ENCODE results near the gene ABL1. TPM values are rescaled to one million over a fixed set of nuclear protein-coding genes. Genes with fewer than 3 reads are reported as not detected.

ABL1 gene
- total and polyA plus RNA-seq, 10 donors: 9.7 to 76.7 (median 42.2) TPM

- WGBS, 5 donors: 70 to 80% (median 74%) methylated on average over 11 to 17 of the region's 17 CpGs
- DNase-seq: no peak
- H3K27me3 ChIP-seq (replicated peaks in 1 of 7): peaks cover 0 to 73% (median 25%) of the 10 kb centered on the region in 7 donors
- no peaks in the 10 kb centered on the region for H3K9me3 ChIP-seq
- intact Hi-C loops (cut with DNase I; ENCODE audit: low total_unique reads): no loop called here
- no peaks in the 10 kb centered on the region for H3K4me1 ChIP-seq
- no peak overlapping the region for H3K27ac ChIP-seq
- TF ChIP-seq POLR2A (IDR thresholded peaks at IDR 0.05) (no peak), CTCF (IDR thresholded peaks at IDR 0.05 in 8 of 11, conservative IDR thresholded peaks at IDR 0.05 in 3 of 11) (no peak), POLR2AphosphoS5 (IDR thresholded peaks at IDR 0.05) (no peak)
- no peaks in the 10 kb centered on the region for H3K36me3 ChIP-seq
- no peak overlapping the region for H3K4me3 ChIP-seq
Observed at GRCh38 chr9:130900701-130901497, 65.8 kb downstream of the ABL1 start.

- no peak overlapping the region for H3K4me3 ChIP-seq
- no peak overlapping the region for H3K27ac ChIP-seq
- no peaks in the 10 kb centered on the region for H3K36me3 ChIP-seq
- intact Hi-C loops (cut with DNase I; ENCODE audit: low total_unique reads): no loop called here
- TF ChIP-seq POLR2A (IDR thresholded peaks at IDR 0.05): no peak
- TF ChIP-seq POLR2AphosphoS5 (IDR thresholded peaks at IDR 0.05): no peak
- no peak for TF ChIP-seq CTCF (IDR thresholded peaks at IDR 0.05 in 8 of 11, conservative IDR thresholded peaks at IDR 0.05 in 3 of 11)
- no peaks in the 10 kb centered on the region for H3K9me3 ChIP-seq
- 66 to 92% (median 87%) methylated on average over 2 to 17 of the region's 17 CpGs for WGBS, 5 donors
- peaks cover 0 to 80% (median 25%) of the 10 kb centered on the region in 7 donors for H3K27me3 ChIP-seq (replicated peaks in 1 of 7)
- no peak for DNase-seq
- no peaks in the 10 kb centered on the region for H3K4me1 ChIP-seq
Observed at GRCh38 chr9:130901498-130902203, 66.6 kb downstream of the ABL1 start.

GRCh38 chr9:130902204-130903185 is 67.4 kb downstream of the ABL1 start:
- H3K4me1 ChIP-seq: no peaks in the 10 kb centered on the region
- DNase-seq: no peak
- no peaks in the 10 kb centered on the region for H3K9me3 ChIP-seq
- no peak overlapping the region for H3K27ac ChIP-seq
- intact Hi-C loops (cut with DNase I; ENCODE audit: low total_unique reads): no loop called here
- no peaks in the 10 kb centered on the region for H3K36me3 ChIP-seq
- TF ChIP-seq CTCF (IDR thresholded peaks at IDR 0.05 in 8 of 11, conservative IDR thresholded peaks at IDR 0.05 in 3 of 11) (no peak), POLR2AphosphoS5 (IDR thresholded peaks at IDR 0.05) (no peak)
- H3K27me3 ChIP-seq (replicated peaks in 1 of 7): peaks cover 0 to 89% (median 25%) of the 10 kb centered on the region in 7 donors
- H3K4me3 ChIP-seq: no peak overlapping the region
- WGBS, 5 donors: 74 to 85% (median 82%) methylated on average over 10 to 27 of the region's 27 CpGs
